ENCODE measurements around the gene ALKBH7. TPM values are rescaled to one million over a fixed set of nuclear protein-coding genes. Genes with fewer than 3 reads are reported as not detected.

ALKBH7 gene
- total and polyA plus RNA-seq, 2 experiments from 2014 or later = 75.4 to 76.1 TPM

DNA sequence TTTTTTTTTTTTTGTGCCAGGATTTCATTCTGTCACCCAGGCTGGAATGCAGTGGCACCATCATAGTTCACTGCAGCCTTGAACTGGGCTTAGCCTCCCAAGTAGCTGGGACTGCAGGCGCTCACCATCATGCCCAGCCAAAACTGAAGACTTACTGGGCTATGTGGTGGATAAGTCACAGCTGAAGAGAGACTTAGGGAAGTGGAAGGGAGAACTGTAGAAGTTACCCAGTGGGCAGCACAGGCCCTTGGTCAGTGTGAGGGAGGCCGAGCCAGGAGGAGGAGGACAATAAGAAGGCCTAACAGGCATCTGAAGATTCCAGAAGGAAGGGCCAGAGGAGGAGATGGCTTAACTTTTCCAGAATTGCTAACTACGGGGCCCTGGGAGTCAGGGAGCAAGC is 7.2 kb downstream of the ALKBH7 start:
- Mint-ChIP-seq H3K4me1 (peaks cover 15% of the 10 kb centered on the region), H3K27ac (no peak overlapping the region), H3K36me3 (ENCODE audit: low read depth) (peaks cover 60% of the 10 kb centered on the region), H3K4me3 (no peak overlapping the region), H3K9me3 (peaks cover 3% of the 10 kb centered on the region), H3K27me3 (ENCODE audit: insufficient read depth, low read depth, poor library complexity) (peaks cover 3% of the 10 kb centered on the region)
- Histone ChIP-seq H3F3A (replicated peaks; ENCODE audit: low read depth) (no peaks in the 10 kb centered on the region), H3K36me3 (ENCODE audit: insufficient read depth) (peaks cover 15% of the 10 kb centered on the region), H3K79me2 (replicated peaks; ENCODE audit: insufficient read depth) (no peaks in the 10 kb centered on the region), H4K20me1 (replicated peaks; ENCODE audit: insufficient read depth) (0 out of 2 replicates have a peak, but pooled peaks cover 3% of the 10 kb centered on the region), H3K4me1 (ENCODE audit: insufficient read depth) (peaks cover under 1% of the 10 kb centered on the region; the same call in 1 of the 2 replicates), H3K27ac (ENCODE audit: low read depth) (no peak overlapping the region), H3K4me3 (no peak overlapping the region), H3K4me2 (no peak overlapping the region), H3K27me3 (ENCODE audit: insufficient read depth) (no peaks in the 10 kb centered on the region), H2AFZ (no peak overlapping the region), H3K9me2 (ENCODE audit: insufficient read depth) (no peaks in the 10 kb centered on the region)
- TF ChIP-seq, protein P1, sequence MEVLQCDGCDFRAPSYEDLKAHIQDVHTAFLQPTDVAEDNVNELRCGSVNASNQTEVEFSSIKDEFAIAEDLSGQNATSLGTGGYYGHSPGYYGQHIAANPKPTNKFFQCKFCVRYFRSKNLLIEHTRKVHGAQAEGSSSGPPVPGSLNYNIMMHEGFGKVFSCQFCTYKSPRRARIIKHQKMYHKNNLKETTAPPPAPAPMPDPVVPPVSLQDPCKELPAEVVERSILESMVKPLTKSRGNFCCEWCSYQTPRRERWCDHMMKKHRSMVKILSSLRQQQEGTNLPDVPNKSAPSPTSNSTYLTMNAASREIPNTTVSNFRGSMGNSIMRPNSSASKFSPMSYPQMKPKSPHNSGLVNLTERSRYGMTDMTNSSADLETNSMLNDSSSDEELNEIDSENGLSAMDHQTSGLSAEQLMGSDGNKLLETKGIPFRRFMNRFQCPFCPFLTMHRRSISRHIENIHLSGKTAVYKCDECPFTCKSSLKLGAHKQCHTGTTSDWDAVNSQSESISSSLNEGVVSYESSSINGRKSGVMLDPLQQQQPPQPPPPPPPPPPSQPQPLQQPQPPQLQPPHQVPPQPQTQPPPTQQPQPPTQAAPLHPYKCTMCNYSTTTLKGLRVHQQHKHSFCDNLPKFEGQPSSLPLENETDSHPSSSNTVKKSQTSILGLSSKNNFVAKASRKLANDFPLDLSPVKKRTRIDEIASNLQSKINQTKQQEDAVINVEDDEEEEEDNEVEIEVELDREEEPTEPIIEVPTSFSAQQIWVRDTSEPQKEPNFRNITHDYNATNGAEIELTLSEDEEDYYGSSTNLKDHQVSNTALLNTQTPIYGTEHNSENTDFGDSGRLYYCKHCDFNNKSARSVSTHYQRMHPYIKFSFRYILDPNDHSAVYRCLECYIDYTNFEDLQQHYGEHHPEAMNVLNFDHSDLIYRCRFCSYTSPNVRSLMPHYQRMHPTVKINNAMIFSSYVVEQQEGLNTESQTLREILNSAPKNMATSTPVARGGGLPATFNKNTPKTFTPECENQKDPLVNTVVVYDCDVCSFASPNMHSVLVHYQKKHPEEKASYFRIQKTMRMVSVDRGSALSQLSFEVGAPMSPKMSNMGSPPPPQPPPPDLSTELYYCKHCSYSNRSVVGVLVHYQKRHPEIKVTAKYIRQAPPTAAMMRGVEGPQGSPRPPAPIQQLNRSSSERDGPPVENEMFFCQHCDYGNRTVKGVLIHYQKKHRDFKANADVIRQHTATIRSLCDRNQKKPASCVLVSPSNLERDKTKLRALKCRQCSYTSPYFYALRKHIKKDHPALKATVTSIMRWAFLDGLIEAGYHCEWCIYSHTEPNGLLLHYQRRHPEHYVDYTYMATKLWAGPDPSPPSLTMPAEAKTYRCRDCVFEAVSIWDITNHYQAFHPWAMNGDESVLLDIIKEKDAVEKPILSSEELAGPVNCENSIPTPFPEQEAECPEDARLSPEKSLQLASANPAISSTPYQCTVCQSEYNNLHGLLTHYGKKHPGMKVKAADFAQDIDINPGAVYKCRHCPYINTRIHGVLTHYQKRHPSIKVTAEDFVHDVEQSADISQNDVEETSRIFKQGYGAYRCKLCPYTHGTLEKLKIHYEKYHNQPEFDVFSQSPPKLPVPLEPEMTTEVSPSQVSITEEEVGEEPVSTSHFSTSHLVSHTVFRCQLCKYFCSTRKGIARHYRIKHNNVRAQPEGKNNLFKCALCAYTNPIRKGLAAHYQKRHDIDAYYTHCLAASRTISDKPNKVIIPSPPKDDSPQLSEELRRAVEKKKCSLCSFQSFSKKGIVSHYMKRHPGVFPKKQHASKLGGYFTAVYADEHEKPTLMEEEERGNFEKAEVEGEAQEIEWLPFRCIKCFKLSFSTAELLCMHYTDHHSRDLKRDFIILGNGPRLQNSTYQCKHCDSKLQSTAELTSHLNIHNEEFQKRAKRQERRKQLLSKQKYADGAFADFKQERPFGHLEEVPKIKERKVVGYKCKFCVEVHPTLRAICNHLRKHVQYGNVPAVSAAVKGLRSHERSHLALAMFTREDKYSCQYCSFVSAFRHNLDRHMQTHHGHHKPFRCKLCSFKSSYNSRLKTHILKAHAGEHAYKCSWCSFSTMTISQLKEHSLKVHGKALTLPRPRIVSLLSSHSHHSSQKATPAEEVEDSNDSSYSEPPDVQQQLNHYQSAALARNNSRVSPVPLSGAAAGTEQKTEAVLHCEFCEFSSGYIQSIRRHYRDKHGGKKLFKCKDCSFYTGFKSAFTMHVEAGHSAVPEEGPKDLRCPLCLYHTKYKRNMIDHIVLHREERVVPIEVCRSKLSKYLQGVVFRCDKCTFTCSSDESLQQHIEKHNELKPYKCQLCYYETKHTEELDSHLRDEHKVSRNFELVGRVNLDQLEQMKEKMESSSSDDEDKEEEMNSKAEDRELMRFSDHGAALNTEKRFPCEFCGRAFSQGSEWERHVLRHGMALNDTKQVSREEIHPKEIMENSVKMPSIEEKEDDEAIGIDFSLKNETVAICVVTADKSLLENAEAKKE (CRISPR knock-in tag; IDR thresholded peaks at IDR 0.05) = no peak
- TF ChIP-seq EZH2phosphoT487 (IDR thresholded peaks at IDR 0.05; ENCODE audit: unreplicated experiment) = no peak
- DNase-seq (ENCODE audit: low spot score) (no peak), ATAC-seq (no peak)

DNA sequence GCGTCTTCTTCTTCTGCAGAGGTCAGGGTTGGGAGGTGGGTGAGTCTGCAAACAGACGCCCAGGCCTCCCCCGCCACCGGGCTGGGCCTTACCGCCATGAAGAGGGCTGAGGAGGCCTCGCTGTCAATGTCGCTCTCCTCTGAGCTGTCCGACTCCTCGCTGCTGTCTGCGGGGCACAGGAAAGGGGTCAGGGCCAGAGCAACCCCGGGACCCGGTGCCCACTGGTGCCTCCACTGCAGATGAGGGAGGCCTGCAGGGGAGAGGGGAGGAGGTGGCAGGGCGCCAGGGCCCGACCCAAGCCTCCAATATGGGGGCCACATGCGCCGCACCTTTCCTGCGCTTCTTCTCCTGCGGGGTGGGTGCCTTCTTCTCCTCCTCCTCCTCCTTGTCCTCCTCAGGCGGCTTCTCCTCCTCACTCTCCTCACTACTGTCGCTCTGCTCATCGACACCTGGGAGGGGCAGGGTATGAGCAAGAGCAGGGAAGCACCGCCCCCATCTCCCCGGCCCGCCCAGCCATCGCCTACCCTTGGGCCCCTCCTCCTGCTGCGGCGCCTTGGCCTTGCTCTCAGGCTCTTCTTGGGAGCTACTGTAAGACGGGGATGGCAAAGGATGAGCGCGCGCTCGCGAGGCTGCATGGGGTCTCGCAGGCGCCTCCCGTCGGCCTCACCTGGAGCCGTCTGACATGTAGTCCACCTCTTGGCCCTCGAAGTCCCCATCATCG is 8.6 kb downstream of the ALKBH7 start:
- H3F3A ChIP-seq (replicated peaks; ENCODE audit: low read depth) = no peaks in the 10 kb centered on the region
- ATAC-seq (no peak; the same call in 2 of the 3 replicates), DNase-seq (ENCODE audit: low spot score) (no peak)
- no peak overlapping the region for H2AFZ ChIP-seq
- H3K27me3 Mint-ChIP-seq (ENCODE audit: insufficient read depth, low read depth, poor library complexity) = peaks cover 7% of the 10 kb centered on the region
- no peak overlapping the region for H3K4me2 ChIP-seq
- H3K9me2 ChIP-seq (ENCODE audit: insufficient read depth) = no peaks in the 10 kb centered on the region
- H3K4me3 Mint-ChIP-seq = no peak overlapping the region
- no peak overlapping the region for H3K4me3 ChIP-seq
- H3K27ac Mint-ChIP-seq = no peak overlapping the region
- H3K4me1 ChIP-seq (ENCODE audit: insufficient read depth) = no peaks in the 10 kb centered on the region
- H4K20me1 ChIP-seq (replicated peaks; ENCODE audit: insufficient read depth) = peaks cover 3% of the 10 kb centered on the region; the same call in 1 of the 2 replicates
- no peaks in the 10 kb centered on the region for H3K27me3 ChIP-seq (ENCODE audit: insufficient read depth)
- peaks cover 15% of the 10 kb centered on the region for H3K36me3 ChIP-seq (ENCODE audit: insufficient read depth)
- H3K27ac ChIP-seq (ENCODE audit: low read depth) = no peak overlapping the region
- H3K36me3 Mint-ChIP-seq (ENCODE audit: low read depth) = peaks cover 73% of the 10 kb centered on the region
- peaks cover 12% of the 10 kb centered on the region for H3K4me1 Mint-ChIP-seq
- peaks cover 3% of the 10 kb centered on the region for H3K9me3 Mint-ChIP-seq
- no peaks in the 10 kb centered on the region for H3K79me2 ChIP-seq (replicated peaks; ENCODE audit: insufficient read depth)
- TF ChIP-seq CREB1 (CRISPR knock-in tag; IDR thresholded peaks at IDR 0.05; ENCODE audit: low read depth) = no peak
- TF ChIP-seq ZNF114 (CRISPR knock-in tag; IDR thresholded peaks at IDR 0.05) = no peak
- no peak for TF ChIP-seq STAT1 (IDR thresholded peaks at IDR 0.05; ENCODE audit: unreplicated experiment)
- TF ChIP-seq POLR2AphosphoS5 (IDR thresholded peaks at IDR 0.05; ENCODE audit: low read depth) = no peak
- no peak for TF ChIP-seq EZH2 (IDR thresholded peaks at IDR 0.05; ENCODE audit: low read depth, unreplicated experiment)
- no peak for TF ChIP-seq JUNB (IDR thresholded peaks at IDR 0.05; ENCODE audit: unreplicated experiment)
- TF ChIP-seq, protein P2, sequence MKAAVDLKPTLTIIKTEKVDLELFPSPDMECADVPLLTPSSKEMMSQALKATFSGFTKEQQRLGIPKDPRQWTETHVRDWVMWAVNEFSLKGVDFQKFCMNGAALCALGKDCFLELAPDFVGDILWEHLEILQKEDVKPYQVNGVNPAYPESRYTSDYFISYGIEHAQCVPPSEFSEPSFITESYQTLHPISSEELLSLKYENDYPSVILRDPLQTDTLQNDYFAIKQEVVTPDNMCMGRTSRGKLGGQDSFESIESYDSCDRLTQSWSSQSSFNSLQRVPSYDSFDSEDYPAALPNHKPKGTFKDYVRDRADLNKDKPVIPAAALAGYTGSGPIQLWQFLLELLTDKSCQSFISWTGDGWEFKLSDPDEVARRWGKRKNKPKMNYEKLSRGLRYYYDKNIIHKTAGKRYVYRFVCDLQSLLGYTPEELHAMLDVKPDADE (IDR thresholded peaks at IDR 0.05) = no peak
